Liver (tissue), 9 donors: ENCODE data around the gene PFN1. TPM values are rescaled to one million over a fixed set of nuclear protein-coding genes. Genes with fewer than 3 reads are reported as not detected.

Experiments
- DNase-seq: peaks from one replicate; pipeline ENCODE4 v3.0.0-alpha.2; 2017; ENCODE audit warnings: low spot score
- H3K27ac ChIP-seq, 2 donors: one replicate each; pipeline ENCODE4 v1.7.0; 2013; ENCODE audit warnings: inconsistent platforms in 2 of 2, low read length in 2 of 2, control low read depth in 1 of 2, low read depth in 1 of 2, mild to moderate bottlenecking in 1 of 2
- H3K27me3 ChIP-seq, 4 donors: one replicate each; pipeline versions ENCODE4 v1.6.1 to v1.7.0; 2013; ENCODE audit warnings: low read length in 3 of 4, inconsistent platforms in 1 of 4, mild to moderate bottlenecking in 1 of 4, moderate library complexity in 1 of 4; ENCODE audit not compliant: control insufficient read depth in 4 of 4, insufficient read depth in 4 of 4
- H3K36me3 ChIP-seq, 4 donors: one replicate each; pipeline versions ENCODE4 v1.6.1 to v1.7.0; 2013; ENCODE audit warnings: low read length in 3 of 4, mild to moderate bottlenecking in 3 of 4, low read depth in 1 of 4, moderate library complexity in 1 of 4; ENCODE audit not compliant: control insufficient read depth in 4 of 4, insufficient read depth in 3 of 4
- H3K4me1 ChIP-seq, 4 donors: one replicate each; pipeline versions ENCODE4 v1.6.1 to v1.7.0; 2013; ENCODE audit warnings: low read length in 3 of 4, mild to moderate bottlenecking in 3 of 4, moderate library complexity in 1 of 4; ENCODE audit not compliant: control insufficient read depth in 4 of 4, insufficient read depth in 4 of 4
- H3K4me3 ChIP-seq, 3 donors: one replicate each; pipeline versions ENCODE4 v1.6.1 to v1.7.0; 2013; ENCODE audit warnings: low read length in 3 of 3, control low read depth in 1 of 3, low read depth in 1 of 3, mild to moderate bottlenecking in 1 of 3
- H3K9ac ChIP-seq, 2 donors: one replicate each; pipeline ENCODE4 v1.7.0; 2013; ENCODE audit warnings: low read length in 2 of 2, mild to moderate bottlenecking in 2 of 2, moderate library complexity in 2 of 2, control low read depth in 1 of 2, low read depth in 1 of 2
- H3K9me3 ChIP-seq, 4 donors: one replicate each; pipeline versions ENCODE4 v1.6.1 to v1.7.0; 2013; ENCODE audit warnings: low read length in 3 of 4; ENCODE audit not compliant: control insufficient read depth in 4 of 4
- ATF3 ChIP-seq: IDR thresholded peaks from 2 replicates; pipeline ENCODE4 v1.6.1; 2016; ENCODE audit warnings: antibody characterized with exemption
- CTCF ChIP-seq: fragments of 150-350 bp; IDR thresholded peaks from 2 replicates; pipeline ENCODE4 v1.5.1; 2017; ENCODE audit warnings: improper control_type of control experiment, low read depth, low read length; ENCODE audit not compliant: missing input control
- EGR1 ChIP-seq, 2 donors: IDR thresholded peaks; 2 replicates each; pipeline ENCODE4 v1.6.1; 2016 to 2018; ENCODE audit warnings: antibody characterized with exemption in 2 of 2, low read depth in 2 of 2
- FOXA1 ChIP-seq: IDR thresholded peaks from 2 replicates; pipeline ENCODE4 v1.6.1; 2016; ENCODE audit warnings: antibody characterized with exemption
- FOXA2 ChIP-seq: IDR thresholded peaks from 2 replicates; pipeline ENCODE4 v1.6.1; 2016; ENCODE audit warnings: antibody characterized with exemption
- GABPA ChIP-seq, 2 donors: IDR thresholded peaks in 1 of 2; conservative IDR thresholded peaks in 1 of 2; 2 replicates each; pipeline ENCODE4 v1.6.1; 2016; ENCODE audit warnings: antibody characterized with exemption in 2 of 2, mild to moderate bottlenecking in 1 of 2, moderate library complexity in 1 of 2
- HNF4A ChIP-seq, 2 donors: conservative IDR thresholded peaks; 2 replicates each; pipeline ENCODE4 v1.6.1; 2016; ENCODE audit warnings: antibody characterized with exemption in 2 of 2, mild to moderate bottlenecking in 2 of 2
- HNF4G ChIP-seq: IDR thresholded peaks from 2 replicates; pipeline ENCODE4 v1.6.1; 2016; ENCODE audit warnings: antibody characterized with exemption
- JUND ChIP-seq, 2 donors: IDR thresholded peaks; 2 replicates each; pipeline ENCODE4 v1.6.1; 2016; ENCODE audit warnings: antibody characterized with exemption in 2 of 2
- MAX ChIP-seq: IDR thresholded peaks from 2 replicates; pipeline ENCODE4 v1.6.1; 2016; ENCODE audit warnings: antibody characterized with exemption
- NR2F2 ChIP-seq: IDR thresholded peaks from 2 replicates; pipeline ENCODE4 v1.6.1; 2016; ENCODE audit warnings: antibody characterized with exemption
- RAD21 ChIP-seq, 2 donors: IDR thresholded peaks; 2 replicates each; pipeline ENCODE4 v1.6.1; 2016; ENCODE audit warnings: antibody characterized with exemption in 2 of 2, mild to moderate bottlenecking in 2 of 2
- REST ChIP-seq: IDR thresholded peaks from 2 replicates; pipeline ENCODE4 v1.6.1; 2016; ENCODE audit warnings: antibody characterized with exemption, mild to moderate bottlenecking
- RXRA ChIP-seq, 2 donors: IDR thresholded peaks; 2 replicates each; pipeline ENCODE4 v1.6.1; 2017 to 2018; ENCODE audit warnings: antibody characterized with exemption in 2 of 2, mild to moderate bottlenecking in 1 of 2
- SP1 ChIP-seq: IDR thresholded peaks from 2 replicates; pipeline ENCODE4 v1.6.1; 2018; ENCODE audit warnings: antibody characterized with exemption, mild to moderate bottlenecking
- TAF1 ChIP-seq: conservative IDR thresholded peaks from 2 replicates; pipeline ENCODE4 v1.6.1; 2016; ENCODE audit warnings: antibody characterized with exemption, mild to moderate bottlenecking
- YY1 ChIP-seq: IDR thresholded peaks from 2 replicates; pipeline ENCODE4 v1.6.1; 2016; ENCODE audit warnings: antibody characterized with exemption, mild to moderate bottlenecking
- ZBTB33 ChIP-seq: IDR thresholded peaks from 2 replicates; pipeline ENCODE4 v1.6.1; 2016; ENCODE audit warnings: antibody characterized with exemption
- WGBS: extraction: QIAGEN DNeasy Blood & Tissue Kit; methylation state at CpG from one replicate; pipeline ENCODE4 v1.1.7; 2013; 5-methylcytosine and 5-hydroxymethylcytosine counted together
- polyA plus RNA-seq, 2 donors: library from polyadenylated mRNA; stranded (reverse) in 1 of 2; unstranded in 1 of 2; fragments of 200-250 nt in 1 of 2; fragments of >200 nt in 1 of 2; fragmentation: Nextera tagmentation in 1 of 2; extraction: Ambion mirVana in 1 of 2; gene quantifications; one replicate each; pipeline versions ENCODE4 v1.2.1 to v1.2.3, GENCODE V29; 2013 to 2015
- total RNA-seq, 2 donors: library from RNA; depleted of rRNA; stranded (reverse); fragments of >200 nt; gene quantifications; one replicate each; pipeline ENCODE4 v1.2.3, GENCODE V29; 2014
- donor health status: healthy.
- donor health status: healthy.
- donor health status: healthy.
- donor health status: healthy.
- donor health status: healthy.

Gene PFN1
- total and polyA plus RNA-seq, 4 donors: 150 to 672 (median 580) TPM

GRCh38 chr17:4939796-4940554 is 8.4 kb downstream of the PFN1 start, which contains the start of the genes RNF167 and SLC25A11:
Gene RNF167 (plus strand): TSS chr17:4940268. CDS start chr17:4940910, 642 bp downstream.
Gene SLC25A11 (minus strand): TSS chr17:4940046. CDS start chr17:4939910, 136 bp downstream.
- TF ChIP-seq YY1 (peak; percentile 74), RXRA (IDR thresholded peaks at IDR 0.05) (peak in 1 of 2 donors; percentile 7), HNF4A (conservative IDR thresholded peaks at IDR 0.05) (peak in 1 of 2 donors; percentile 9), RAD21 (IDR thresholded peaks at IDR 0.05) (peak in 1 of 2 donors; percentile 12), NR2F2 (peak; percentile 19), FOXA2 (peak; percentile 33), TAF1 (no peak), HNF4G (no peak), ATF3 (peak; percentile 14), CTCF (no peak), REST (peak; percentile 45), GABPA (IDR thresholded peaks at IDR 0.05 in 1 of 2, conservative IDR thresholded peaks at IDR 0.05 in 1 of 2) (peak; percentile 93 to 95), EGR1 (IDR thresholded peaks at IDR 0.05; ENCODE audit: low read depth in 2 of 2) (peak in 1 of 2 donors; percentile 24), JUND (IDR thresholded peaks at IDR 0.05) (peak; percentile 18 to 61), FOXA1 (peak; percentile 41), SP1 (peak; percentile 72), MAX (peak; percentile 77), ZBTB33 (peak; percentile 100)
- peaks cover 4 to 27% (median 16%) of the 10 kb centered on the region in 4 donors for H3K36me3 ChIP-seq
- DNase-seq: peak; percentile 92
- peak within 1 kb of the TSS; percentile 89 to 90 for H3K27ac ChIP-seq
- H3K4me3 ChIP-seq: peak within 1 kb of the TSS; percentile 79 to 89 (median 83)
- peak within 1 kb of the TSS; percentile 80 to 93 for H3K9ac ChIP-seq
- no peaks in the 10 kb centered on the region for H3K9me3 ChIP-seq
- peaks cover 8 to 47% (median 34%) of the 10 kb centered on the region in 4 donors for H3K4me1 ChIP-seq
- no peaks in the 10 kb centered on the region for H3K27me3 ChIP-seq
- WGBS: under 1% methylated on average over 72 of the region's 72 CpGs
